ENCODE results near the gene ATXN7. TPM values are rescaled to one million over a fixed set of nuclear protein-coding genes. Genes with fewer than 3 reads are reported as not detected.

ATXN7 gene
- total and polyA plus RNA-seq, 2 of the 13 experiments (the other 11 are each of a cell fraction or from before 2014, with no cell fraction given): 13.8 to 20.0 TPM

DNA sequence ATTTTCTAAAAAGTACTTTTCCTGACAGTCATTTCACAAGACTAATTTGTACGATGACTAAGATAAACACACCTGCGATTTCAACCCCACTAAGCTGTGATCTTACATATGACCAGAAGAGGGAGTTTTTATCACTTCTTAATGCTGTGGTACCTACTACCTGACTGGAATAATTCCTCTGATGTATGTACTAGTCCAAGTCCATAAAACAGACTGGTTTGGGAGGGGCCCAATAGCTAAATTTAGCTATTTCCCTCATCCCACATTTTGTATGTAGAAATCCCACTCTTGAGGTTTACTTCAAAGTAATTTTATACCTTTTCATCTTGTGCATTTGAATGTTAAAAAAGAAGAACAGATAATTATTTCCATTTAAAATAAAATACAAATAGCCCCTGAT, 98.2 kb downstream of the ATXN7 start:
- no TSS peak for BruUV-seq (replicated peaks)
- H3K4me1 ChIP-seq (ENCODE audit: insufficient read depth, low read length): peaks cover 11% of the 10 kb centered on the region
- in situ Hi-C loops (cut with HindIII; ENCODE audit: extremely low pct_ligation_motif_present, low pct_unique_long_range_greater_than_20kb): loop anchor here (5.0 kb wide), 1 partner anchor 35 kb away; no protein-coding TSS in a partner anchor
- ChIA-PET CTCF (ENCODE audit: low intra/inter-chr PET ratio, low total read pairs) (interaction anchor here (3.8 kb wide), 1 partner anchor 31 kb away, joined by 35 read pairs; no protein-coding TSS in a partner anchor), POLR2A (interaction anchor here (0.9 kb wide), 1 partner anchor 50 kb away, joined by 3 read pairs; the partner anchor contains the start of gene SCAANT1)
- no peaks in the 10 kb centered on the region for H3K27me3 ChIP-seq (ENCODE audit: control insufficient read depth in 1 of 2, insufficient read depth in 2 of 2, low read length in 2 of 2)
- no peak overlapping the region for H3K4me2 ChIP-seq (ENCODE audit: low read depth, low read length)
- no peak overlapping the region for H3K4me3 ChIP-seq (replicated peaks in 1 of 3; ENCODE audit: insufficient read depth in 1 of 3, low read depth in 2 of 3, low read length in 3 of 3)
- no peaks in the 10 kb centered on the region for H4K20me1 ChIP-seq (ENCODE audit: insufficient read depth, low read length)
- 32% methylated on average over 2 of the region's 2 CpGs for WGBS (ENCODE audit: low lambda C conversion rate)
- no peak overlapping the region for H2AFZ ChIP-seq (ENCODE audit: low read length)
- peak; percentile 52 for DNase-seq (ENCODE audit: low spot score)
- ATAC-seq: peak; percentile 88
- H3K9ac ChIP-seq (ENCODE audit: insufficient read depth, low read depth, low read length): no peak overlapping the region
- TF ChIP-seq ZNF446 (CRISPR knock-in tag; IDR thresholded peaks at IDR 0.05) (no peak), SMC3 (IDR thresholded peaks at IDR 0.05; ENCODE audit: low read length) (peak; percentile 68), RAD21 (CRISPR knock-in tag; IDR thresholded peaks at IDR 0.05) (peak; percentile 38; the same call in 1 of the 2 replicates), ZNF451 (CRISPR knock-in tag; IDR thresholded peaks at IDR 0.05) (no peak), STAG1 (CRISPR knock-in tag; IDR thresholded peaks at IDR 0.05) (peak; percentile 64), ZNF296 (CRISPR knock-in tag; conservative IDR thresholded peaks at IDR 0.05) (no peak), GTF3A (CRISPR knock-in tag; conservative IDR thresholded peaks at IDR 0.05) (no peak), SIX4 (CRISPR knock-in tag; IDR thresholded peaks at IDR 0.05) (no peak), FOXA3 (CRISPR knock-in tag; IDR thresholded peaks at IDR 0.05) (peak; percentile 29; the same call in 1 of the 2 replicates)
- TF ChIP-seq, protein P1, sequence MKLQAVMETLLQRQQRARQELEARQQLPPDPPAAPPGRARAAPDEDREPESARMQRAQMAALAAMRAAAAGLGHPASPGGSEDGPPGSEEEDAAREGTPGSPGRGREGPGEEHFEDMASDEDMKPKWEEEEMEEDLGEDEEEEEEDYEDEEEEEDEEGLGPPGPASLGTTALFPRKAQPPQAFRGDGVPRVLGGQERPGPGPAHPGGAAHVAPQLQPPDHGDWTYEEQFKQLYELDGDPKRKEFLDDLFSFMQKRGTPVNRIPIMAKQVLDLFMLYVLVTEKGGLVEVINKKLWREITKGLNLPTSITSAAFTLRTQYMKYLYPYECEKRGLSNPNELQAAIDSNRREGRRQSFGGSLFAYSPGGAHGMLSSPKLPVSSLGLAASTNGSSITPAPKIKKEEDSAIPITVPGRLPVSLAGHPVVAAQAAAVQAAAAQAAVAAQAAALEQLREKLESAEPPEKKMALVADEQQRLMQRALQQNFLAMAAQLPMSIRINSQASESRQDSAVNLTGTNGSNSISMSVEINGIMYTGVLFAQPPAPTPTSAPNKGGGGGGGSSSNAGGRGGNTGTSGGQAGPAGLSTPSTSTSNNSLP (IDR thresholded peaks at IDR 0.05; ENCODE audit: low read depth, low read length): peak; percentile 90; the same call in 1 of the 2 replicates
- TF ChIP-seq, protein P2, sequence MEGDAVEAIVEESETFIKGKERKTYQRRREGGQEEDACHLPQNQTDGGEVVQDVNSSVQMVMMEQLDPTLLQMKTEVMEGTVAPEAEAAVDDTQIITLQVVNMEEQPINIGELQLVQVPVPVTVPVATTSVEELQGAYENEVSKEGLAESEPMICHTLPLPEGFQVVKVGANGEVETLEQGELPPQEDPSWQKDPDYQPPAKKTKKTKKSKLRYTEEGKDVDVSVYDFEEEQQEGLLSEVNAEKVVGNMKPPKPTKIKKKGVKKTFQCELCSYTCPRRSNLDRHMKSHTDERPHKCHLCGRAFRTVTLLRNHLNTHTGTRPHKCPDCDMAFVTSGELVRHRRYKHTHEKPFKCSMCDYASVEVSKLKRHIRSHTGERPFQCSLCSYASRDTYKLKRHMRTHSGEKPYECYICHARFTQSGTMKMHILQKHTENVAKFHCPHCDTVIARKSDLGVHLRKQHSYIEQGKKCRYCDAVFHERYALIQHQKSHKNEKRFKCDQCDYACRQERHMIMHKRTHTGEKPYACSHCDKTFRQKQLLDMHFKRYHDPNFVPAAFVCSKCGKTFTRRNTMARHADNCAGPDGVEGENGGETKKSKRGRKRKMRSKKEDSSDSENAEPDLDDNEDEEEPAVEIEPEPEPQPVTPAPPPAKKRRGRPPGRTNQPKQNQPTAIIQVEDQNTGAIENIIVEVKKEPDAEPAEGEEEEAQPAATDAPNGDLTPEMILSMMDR (CRISPR knock-in tag; IDR thresholded peaks at IDR 0.05): peak; percentile 69
- no peak overlapping the region for H3K27ac ChIP-seq (ENCODE audit: extremely low read length, insufficient read depth, low read length)
- intact Hi-C loops (cut with micrococcal nuclease; ENCODE audit: unreplicated experiment): loop anchor here (1.0 to 5.0 kb wide), 3 partner anchors 31 to 60 kb away; partner anchors contain the start of genes PSMD6 and SCAANT1
- H3K79me2 ChIP-seq (ENCODE audit: insufficient read depth, low read length): peaks cover 3% of the 10 kb centered on the region
- H3K9me3 ChIP-seq (ENCODE audit: low read length): no peaks in the 10 kb centered on the region
- FAIRE-seq: peak; percentile 64
- H3K36me3 ChIP-seq (replicated peaks in 1 of 2; ENCODE audit: control insufficient read depth in 1 of 2, insufficient read depth in 2 of 2, low read length in 2 of 2): no peaks in the 10 kb centered on the region

Data from HepG2 (cell line).